Endothelial cell of umbilical vein (primary cell): ENCODE results near the gene TSPAN1.

Source experiments
- CTCF ChIP-seq, 2 donors: IDR thresholded peaks; 1 replicate in 1 of 2; 2 replicates in 1 of 2; pipeline ENCODE4 v1.5.1; 2011; ENCODE audit warnings: low read length in 2 of 2, mild to moderate bottlenecking in 2 of 2, moderate library complexity in 2 of 2, control low read depth in 1 of 2, inconsistent platforms in 1 of 2, low read depth in 1 of 2; ENCODE audit not compliant: insufficient read depth in 1 of 2; ENCODE audit errors: extremely low read depth in 1 of 2
- FOS ChIP-seq: IDR thresholded peaks from 2 replicates; pipeline ENCODE4 v1.6.1; 2011; ENCODE audit warnings: mild to moderate bottlenecking, low read length, moderate library complexity, borderline replicate concordance; ENCODE audit not compliant: insufficient read depth

- TF ChIP-seq FOS, result no peak
- TF ChIP-seq CTCF (IDR thresholded peaks at IDR 0.05; ENCODE audit: extremely low read depth in 1 of 2, insufficient read depth in 1 of 2, low read depth in 1 of 2, low read length in 2 of 2), result no peak
Measured at GRCh38 chr1:46153228-46153627, 21.7 kb upstream of the TSPAN1 start.
